Panc1 (cell line): ENCODE data around the gene PHLDB1. TPM values are rescaled to one million over a fixed set of nuclear protein-coding genes. Genes with fewer than 3 reads are reported as not detected.

Experiments used
- ATAC-seq: fragments of 200-7000 bp; cut with Tn5 transposase; 2 replicates; pipeline ENCODE4 v1.9.1; 2020; ENCODE audit warnings: mild to moderate bottlenecking, moderate library complexity
- BruUV-seq: library from RNA; stranded (reverse); fragments of 400-500 nt; replicated peaks from 2 replicates; lab custom pipeline; 2021; lab: Mats Ljungman, UMichigan
- CTCF ChIA-PET: fragments of 300-600 bp; sonication (Branson Sonifier 250); formaldehyde crosslinking; loops from one replicate; lab custom pipeline; 2022; ENCODE audit warnings: antibody characterized with exemption; lab: Charles Lee
- POLR2A ChIA-PET: fragments of 300-600 bp; sonication (Branson Sonifier 250); formaldehyde crosslinking; loops from one replicate; lab custom pipeline; 2022; ENCODE audit warnings: antibody characterized with exemption; lab: Charles Lee
- DNase-seq: peaks from one replicate; pipeline ENCODE4 v3.0.0-alpha.2; 2010; ENCODE audit warnings: low read depth, low spot score
- H3K27ac ChIP-seq: 2 replicates; pipeline ENCODE4 v1.5.1; 2011; ENCODE audit warnings: mild to moderate bottlenecking, low read length, inconsistent platforms
- H3K27me3 ChIP-seq: fragments of 200-500 bp; sonication (Bioruptor generic); 2 replicates; pipeline ENCODE4 v1.6.0; 2014; ENCODE audit warnings: low read length, inconsistent platforms; ENCODE audit not compliant: control insufficient read depth, insufficient read depth
- H3K36me3 ChIP-seq: fragments of 200-500 bp; sonication (Bioruptor generic); 2 replicates; pipeline ENCODE4 v1.5.1; 2014; ENCODE audit warnings: inconsistent platforms, mild to moderate bottlenecking, low read length, moderate library complexity; ENCODE audit not compliant: control insufficient read depth, insufficient read depth
- H3K4me1 ChIP-seq: 2 replicates; pipeline ENCODE4 v1.5.1; 2011; ENCODE audit warnings: inconsistent platforms, mild to moderate bottlenecking, low read length, moderate library complexity; ENCODE audit not compliant: control insufficient read depth, insufficient read depth
- H3K4me3 ChIP-seq, 2 experiments: 2 replicates each; pipeline ENCODE4 v1.5.1; 2011 to 2012; ENCODE audit warnings: low read depth in 2 of 2, low read length in 2 of 2, mild to moderate bottlenecking in 2 of 2, inconsistent platforms in 1 of 2, moderate library complexity in 1 of 2
- H3K9me3 ChIP-seq: fragments of 200-500 bp; sonication (Bioruptor generic); 2 replicates; pipeline ENCODE4 v1.5.1; 2014; ENCODE audit warnings: low read depth, mild to moderate bottlenecking, inconsistent platforms, low read length, moderate library complexity; ENCODE audit not compliant: control insufficient read depth, insufficient read depth
- CTCF ChIP-seq: fragments of 450-650 bp; IDR thresholded peaks from 2 replicates; pipeline ENCODE4 v1.5.1; 2017; ENCODE audit warnings: mild to moderate bottlenecking
- POLR2AphosphoS5 ChIP-seq: IDR thresholded peaks from 2 replicates; pipeline ENCODE4 v1.6.1; 2012; ENCODE audit warnings: mild to moderate bottlenecking, low read depth, low read length, moderate library complexity
- REST ChIP-seq, 2 experiments: IDR thresholded peaks; 2 replicates each; pipeline ENCODE4 v1.6.1; 2011 to 2012; ENCODE audit warnings: low read depth in 2 of 2, control low read depth in 1 of 2, low read length in 1 of 2, mild to moderate bottlenecking in 1 of 2, moderate library complexity in 1 of 2; ENCODE audit not compliant: insufficient read depth in 1 of 2
- SIN3A ChIP-seq: IDR thresholded peaks from 2 replicates; pipeline ENCODE4 v1.6.1; 2012; ENCODE audit warnings: low read depth, mild to moderate bottlenecking, low read length, moderate library complexity, borderline replicate concordance; ENCODE audit not compliant: insufficient read depth
- TCF7L2 ChIP-seq: IDR thresholded peaks from 2 replicates; pipeline ENCODE4 v1.6.1; 2011; ENCODE audit warnings: mild to moderate bottlenecking, low read depth, low read length, inconsistent platforms
- in situ Hi-C: cut with HindIII; loops from 2 replicates; pipeline ENCODE4 v1.10.0; 2016; ENCODE audit warnings: low sequenced_read_pairs, low pct_unique_long_range_greater_than_20kb
- intact Hi-C: fragments of 100-400 bp; cut with micrococcal nuclease; formaldehyde crosslinking; loops from one replicate; pipeline ENCODE4 v1.10.0; 2022; ENCODE audit not compliant: unreplicated experiment
- total RNA-seq: library from RNA; stranded (reverse); gene quantifications from one replicate; pipeline ENCODE4 v1.2.1, GENCODE V29; 2021; ENCODE audit not compliant: unreplicated experiment

The PHLDB1 gene
- total RNA-seq, 1 experiment from 2014 or later = 97.7 TPM

- in situ Hi-C loops (no loop called here), intact Hi-C loops (loop anchor here (5.0 kb wide), 1 partner anchor 33 kb away; the partner anchor contains the start of gene TMEM25)
- ChIA-PET POLR2A (interaction anchor here (0.6 kb wide), 1 partner anchor 163 kb away, joined by 7 read pairs; no protein-coding TSS in a partner anchor), CTCF (interaction anchor here (0.5 to 1.0 kb wide), 3 partner anchors 35 to 47 kb away, joined by 3 to 4 read pairs (median 4); no protein-coding TSS in a partner anchor)
- Histone ChIP-seq H3K36me3 (no peaks in the 10 kb centered on the region; the same call in 1 of the 2 replicates), H3K27ac (no peak overlapping the region; the same call in 1 of the 2 replicates), H3K27me3 (no peaks in the 10 kb centered on the region), H3K9me3 (no peaks in the 10 kb centered on the region), H3K4me1 (peaks cover 5% of the 10 kb centered on the region), H3K4me3 (no peak overlapping the region)
- TF ChIP-seq REST (IDR thresholded peaks at IDR 0.05; ENCODE audit: insufficient read depth in 1 of 2, low read depth in 2 of 2, low read length in 1 of 2) (no peak), CTCF (no peak), POLR2AphosphoS5 (no peak), SIN3A (no peak), TCF7L2 (no peak)
- no peak for DNase-seq
- no peak for ATAC-seq
- no TSS peak for BruUV-seq
These were observed 42.4 kb upstream of the PHLDB1 start for GRCh38 chr11:118565051-118565450.

DNA sequence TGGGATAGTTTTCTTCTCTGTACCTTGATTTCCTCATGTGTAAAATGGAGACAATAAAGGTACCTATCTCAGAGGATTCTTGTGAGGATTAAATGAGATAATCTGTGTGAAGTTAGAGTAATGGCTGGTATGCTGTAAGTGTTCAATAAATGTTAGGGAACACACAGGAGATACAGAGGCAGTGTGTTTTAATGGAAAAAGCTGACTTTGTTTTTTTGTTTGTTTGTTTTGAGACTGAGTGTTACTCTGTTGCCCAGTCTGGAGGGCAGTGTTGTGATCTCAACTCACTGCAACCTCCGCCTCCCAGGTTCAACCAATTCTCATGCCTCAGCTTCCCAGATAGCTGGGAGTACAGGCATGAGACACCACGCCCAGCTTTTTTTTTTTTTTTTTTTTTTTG, 37.7 kb upstream of the PHLDB1 start:
- TF ChIP-seq TCF7L2 = no peak
- TF ChIP-seq SIN3A = no peak
- TF ChIP-seq REST (IDR thresholded peaks at IDR 0.05; ENCODE audit: insufficient read depth in 1 of 2, low read depth in 2 of 2, low read length in 1 of 2) = no peak
- no peak for TF ChIP-seq CTCF
- TF ChIP-seq POLR2AphosphoS5 = no peak
- Histone ChIP-seq H3K27ac (no peak overlapping the region), H3K4me3 (no peak overlapping the region), H3K4me1 (peaks cover 19% of the 10 kb centered on the region), H3K27me3 (no peaks in the 10 kb centered on the region), H3K36me3 (no peaks in the 10 kb centered on the region; the same call in none of the 2 replicates), H3K9me3 (no peaks in the 10 kb centered on the region)
- in situ Hi-C loops (no loop called here), intact Hi-C loops (loop anchor here (5.0 kb wide), 1 partner anchor 37 kb away; the partner anchor contains the start of gene TMEM25)
- ChIA-PET POLR2A (interaction anchor here (0.5 to 0.6 kb wide), 2 partner anchors 51 to 159 kb away, joined by 4 read pairs; no protein-coding TSS in a partner anchor), CTCF (interaction anchor here (0.6 to 0.7 kb wide), 3 partner anchors 23 to 79 kb away, joined by 3 to 5 read pairs (median 3); no protein-coding TSS in a partner anchor)
- ATAC-seq = no peak
- BruUV-seq = no TSS peak
- no peak for DNase-seq
